ENCODE results near the gene MTX2.
"Not testable (repeated sequence)": the region's sequence is repeated elsewhere in the genome, so short reads cannot be mapped to it uniquely, and the experiment has no call there.

The MTX2 gene

DNA sequence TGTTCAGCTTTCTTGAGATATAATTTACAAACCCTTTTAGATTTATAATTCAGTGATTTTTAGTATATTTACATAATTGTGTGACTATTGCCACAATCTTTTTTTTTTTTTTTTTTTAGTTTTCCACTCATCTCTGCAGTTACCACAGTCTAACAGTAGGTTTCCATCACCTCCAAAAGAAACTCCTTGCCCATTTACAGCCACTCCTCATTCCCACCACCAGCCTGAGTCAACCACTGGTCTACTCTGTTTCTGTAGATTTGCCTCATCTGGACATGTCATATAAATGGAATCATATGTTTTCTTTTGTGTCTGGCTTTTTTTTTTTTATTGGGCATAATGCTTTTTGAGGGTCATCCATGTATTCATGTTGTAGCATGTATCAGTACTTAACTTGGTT lies 16.1 kb downstream of the MTX2 start:
- peak; percentile 4 for DNase-seq (ENCODE audit: low spot score)

DNA sequence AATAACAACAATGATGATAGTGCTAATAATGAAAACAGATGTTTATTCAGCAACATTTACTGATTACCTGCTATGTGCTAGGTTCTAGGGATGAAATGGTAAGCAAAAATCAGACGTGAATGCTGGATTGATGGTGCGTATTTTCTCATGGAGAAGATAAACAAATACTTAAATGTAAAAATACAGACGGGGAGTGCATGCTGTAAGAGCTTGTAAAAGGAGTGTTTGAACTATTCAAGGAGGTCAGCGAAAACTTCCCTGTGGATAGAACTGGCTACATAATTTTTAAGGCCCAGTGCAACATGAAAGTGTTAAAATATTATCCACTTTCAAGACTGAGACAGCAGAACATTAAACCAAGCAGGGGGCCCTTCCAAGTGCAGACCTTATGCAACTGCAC lies 22.1 kb downstream of the MTX2 start:
- no peak for DNase-seq (ENCODE audit: low spot score)

DNA sequence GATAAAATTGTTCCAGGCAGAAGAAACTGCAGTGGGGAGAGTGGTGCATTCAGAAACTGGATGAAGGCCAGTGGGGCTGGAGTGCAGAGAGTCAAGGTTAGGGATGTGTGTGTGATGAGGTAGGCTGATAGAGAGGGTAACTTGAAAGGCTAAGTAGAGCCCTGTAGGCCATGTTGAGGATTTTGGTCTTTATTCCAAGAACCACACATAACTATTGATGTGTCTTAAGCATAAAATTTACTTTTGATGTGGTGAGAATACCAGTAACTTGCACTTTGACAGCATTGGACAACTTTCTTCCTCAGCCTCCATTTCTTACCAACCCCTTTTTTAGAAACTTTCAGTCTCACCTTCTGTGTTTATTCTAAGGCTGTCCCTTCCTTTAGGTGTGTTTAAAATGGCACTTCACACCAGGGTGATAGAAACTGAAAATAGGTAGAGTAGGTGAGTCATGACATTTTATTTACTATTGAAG lies 22.6 kb downstream of the MTX2 start:
- DNase-seq (ENCODE audit: low spot score): no peak

DNA sequence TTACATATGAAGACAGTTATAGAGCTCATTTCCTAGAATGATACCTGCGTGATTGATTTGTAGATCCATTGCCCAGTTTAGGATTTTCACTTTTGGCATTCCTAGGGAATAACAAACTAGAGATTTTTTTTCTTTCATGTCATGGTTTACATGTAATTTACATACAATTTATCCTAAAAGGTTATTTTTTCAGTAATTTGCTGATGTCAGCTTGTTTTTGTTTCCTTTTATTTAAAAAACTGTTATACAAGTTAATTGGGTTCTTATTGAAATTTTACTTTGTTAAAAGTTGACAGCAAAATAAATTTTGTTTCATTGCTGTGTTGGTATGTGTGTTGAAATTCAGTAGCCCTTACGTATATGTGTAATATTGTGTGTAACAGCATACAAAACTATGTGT lies 23.4 kb downstream of the MTX2 start:
- DNase-seq (ENCODE audit: low spot score): no peak

DNA sequence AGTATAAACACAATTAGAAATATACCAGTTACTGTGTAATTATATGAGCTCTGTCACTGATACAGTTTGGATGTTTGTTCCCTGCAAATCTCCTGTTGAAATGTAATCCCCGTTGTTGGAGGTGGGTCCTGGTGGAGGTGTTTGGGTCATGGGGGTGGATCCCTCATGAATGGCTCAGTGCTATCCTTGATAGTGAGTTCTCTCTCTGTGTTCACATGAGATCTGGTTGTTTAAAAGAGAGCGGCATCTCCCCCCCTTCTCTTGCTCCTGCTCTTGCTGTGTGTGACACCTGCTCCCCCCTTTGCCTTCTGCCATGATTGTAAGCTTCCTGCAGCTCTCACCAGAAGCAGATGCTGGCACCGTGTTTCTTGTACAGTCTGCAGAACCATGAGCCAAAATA lies 24.1 kb downstream of the MTX2 start:
- DNase-seq (ENCODE audit: low spot score): no peak

DNA sequence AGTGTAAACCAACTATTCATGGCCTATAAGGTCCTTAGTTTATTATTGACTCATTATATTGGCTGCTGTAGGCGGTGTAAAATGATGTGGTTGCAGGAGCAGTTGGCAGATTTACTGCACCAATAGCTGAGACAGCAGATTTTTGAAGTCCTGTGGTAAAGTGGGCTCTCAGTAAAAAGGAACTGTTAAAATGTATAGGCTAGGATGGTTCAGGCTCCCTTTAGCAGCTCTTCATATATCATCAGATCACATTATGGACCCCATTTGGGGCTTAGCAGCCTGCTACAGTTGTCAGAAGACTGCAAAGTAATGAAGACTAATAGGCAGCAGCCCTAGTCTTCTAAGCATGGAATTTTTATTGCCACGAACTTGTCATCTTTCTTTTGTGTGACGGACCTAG lies 27.8 kb downstream of the MTX2 start:
- no peak for DNase-seq (ENCODE audit: low spot score)

DNA sequence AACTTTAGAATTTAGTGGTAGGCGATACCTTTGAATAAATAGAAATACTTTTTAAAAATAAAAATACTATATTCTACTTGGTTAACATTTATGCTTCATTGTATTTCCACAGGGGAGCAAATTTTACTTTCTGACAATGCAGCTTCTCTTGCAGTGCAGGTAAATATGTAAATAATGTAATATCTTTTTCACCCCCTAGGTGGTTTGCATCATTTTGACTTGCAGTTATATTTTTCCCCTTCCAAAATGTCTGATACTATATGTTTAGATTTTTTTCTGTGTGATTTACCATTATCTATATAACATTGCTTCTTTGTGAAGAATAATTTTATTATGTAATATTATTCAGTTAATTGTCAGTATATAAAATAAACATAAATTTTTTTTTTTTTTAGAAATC lies 28.5 kb downstream of the MTX2 start:
- no peak for DNase-seq (ENCODE audit: low spot score)

DNA sequence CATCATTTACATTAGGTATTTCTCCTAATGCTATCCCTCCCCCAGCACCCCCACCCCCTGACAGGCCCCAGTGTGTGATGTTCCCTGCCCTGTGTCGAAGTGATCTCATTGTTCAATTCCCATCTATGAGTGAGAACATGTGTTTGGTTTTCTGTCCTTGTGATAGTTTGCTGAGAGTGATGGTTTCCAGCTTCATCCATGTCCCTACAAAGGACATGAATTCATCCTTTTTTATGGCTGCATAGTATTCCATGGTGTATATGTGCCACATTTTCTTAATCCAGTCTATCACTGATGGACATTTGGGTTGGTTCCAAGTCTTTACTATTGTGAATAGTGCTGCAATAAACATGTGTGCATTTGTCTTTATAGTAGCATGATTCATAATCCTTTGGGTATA lies 36.8 kb downstream of the MTX2 start:
- DNase-seq (ENCODE audit: low spot score): not testable (repeated sequence)

DNA sequence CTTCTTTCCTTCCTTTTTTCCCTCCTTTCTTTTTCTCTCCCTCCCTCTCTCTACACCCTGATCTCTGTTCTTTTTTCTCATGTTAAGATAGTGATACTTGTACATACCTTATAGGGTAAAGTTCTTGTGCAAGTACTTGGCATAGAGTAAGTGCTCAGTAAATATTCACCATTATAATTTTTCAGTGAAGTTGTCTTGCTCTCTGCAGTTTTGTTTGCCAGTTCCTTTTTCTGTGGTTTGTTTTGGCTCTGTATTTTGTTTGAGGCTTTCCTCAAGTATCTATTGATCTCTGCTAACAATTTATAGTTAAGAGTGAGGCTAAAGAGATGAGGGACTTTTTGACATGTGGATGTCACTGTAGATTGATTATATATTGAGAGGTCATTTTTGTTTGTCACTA lies 48.0 kb downstream of the MTX2 start:
- DNase-seq (ENCODE audit: low spot score): no peak

DNA sequence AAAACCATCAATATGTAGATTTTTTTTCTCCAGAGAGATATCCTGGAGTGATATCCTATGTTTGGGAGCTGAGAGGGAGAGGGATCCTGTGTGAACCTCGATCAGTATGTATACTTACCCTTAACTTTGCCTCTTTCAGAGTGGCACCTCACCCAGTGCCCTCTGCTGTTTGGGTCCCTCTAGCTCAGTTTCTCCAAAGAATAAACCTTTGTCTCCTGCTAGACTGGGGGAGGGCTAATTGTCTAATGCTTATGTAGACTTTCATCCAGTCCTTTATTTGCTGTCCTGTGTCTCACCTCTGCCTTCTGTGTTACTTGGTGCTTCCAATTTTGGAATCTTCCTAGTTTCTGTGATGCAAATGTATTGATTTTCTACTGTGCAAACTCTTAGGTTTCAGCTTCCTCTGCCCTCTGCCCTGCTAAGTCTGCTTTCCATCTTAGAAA lies 48.4 kb downstream of the MTX2 start:
- DNase-seq (ENCODE audit: low spot score): no peak

DNA sequence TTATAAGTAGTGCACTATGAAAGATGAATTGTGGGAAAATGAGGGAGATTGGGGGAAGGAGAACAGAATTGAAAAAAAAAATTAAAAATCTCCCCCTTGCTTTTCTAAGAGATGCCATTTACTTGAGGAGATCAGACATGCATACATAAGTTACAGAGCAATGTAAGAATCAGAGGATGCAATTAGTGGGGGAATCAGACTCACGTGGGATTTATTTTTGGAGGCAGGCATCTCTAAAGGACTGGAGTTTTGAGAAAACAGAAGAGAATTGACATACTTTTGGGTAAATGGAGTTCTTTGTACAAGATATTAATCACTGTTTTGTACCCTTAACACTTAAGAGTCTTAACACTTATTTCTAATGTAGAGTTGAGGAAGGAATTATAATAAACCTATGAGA lies 52.7 kb downstream of the MTX2 start:
- DNase-seq (ENCODE audit: low spot score): no peak

DNA sequence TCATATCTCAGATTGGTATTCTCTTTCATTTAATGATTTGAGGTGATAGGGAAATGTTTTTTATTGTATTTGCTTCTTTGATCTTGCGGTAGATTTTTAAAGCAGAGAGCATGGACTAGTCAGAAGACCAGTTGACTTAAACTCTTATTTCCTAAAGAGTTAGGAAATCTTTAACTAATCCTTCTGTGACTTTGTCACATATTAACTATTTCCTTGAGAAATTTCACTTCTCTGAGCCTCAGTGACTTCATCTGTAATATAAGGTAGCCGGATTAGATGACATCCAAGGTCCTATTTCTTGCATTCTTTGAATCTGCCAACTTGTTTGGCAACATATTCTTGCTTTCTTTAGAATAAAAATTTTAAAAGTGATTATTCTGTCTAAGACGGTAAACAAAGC lies 55.6 kb downstream of the MTX2 start:
- no peak for DNase-seq (ENCODE audit: low spot score)

DNA sequence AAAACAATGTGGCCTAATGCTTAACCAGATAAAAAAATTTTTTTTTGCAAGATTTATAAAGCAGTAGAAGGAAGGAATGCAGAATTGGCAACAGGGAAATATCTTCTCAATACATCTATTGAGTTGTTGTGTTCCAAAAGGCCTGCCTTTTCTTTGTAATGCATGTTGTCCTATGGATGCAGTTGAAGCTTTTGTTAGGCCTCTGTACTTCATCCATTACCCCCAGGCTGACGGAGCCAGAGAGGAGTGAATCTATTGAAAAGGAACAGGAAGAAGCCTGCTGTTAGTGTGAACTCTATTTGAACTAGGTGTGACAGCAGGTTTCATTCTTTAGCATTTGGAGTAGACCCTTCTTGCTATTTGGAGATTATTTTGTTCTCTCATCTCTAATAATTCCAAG lies 56.5 kb downstream of the MTX2 start:
- no peak for DNase-seq (ENCODE audit: low spot score)

DNA sequence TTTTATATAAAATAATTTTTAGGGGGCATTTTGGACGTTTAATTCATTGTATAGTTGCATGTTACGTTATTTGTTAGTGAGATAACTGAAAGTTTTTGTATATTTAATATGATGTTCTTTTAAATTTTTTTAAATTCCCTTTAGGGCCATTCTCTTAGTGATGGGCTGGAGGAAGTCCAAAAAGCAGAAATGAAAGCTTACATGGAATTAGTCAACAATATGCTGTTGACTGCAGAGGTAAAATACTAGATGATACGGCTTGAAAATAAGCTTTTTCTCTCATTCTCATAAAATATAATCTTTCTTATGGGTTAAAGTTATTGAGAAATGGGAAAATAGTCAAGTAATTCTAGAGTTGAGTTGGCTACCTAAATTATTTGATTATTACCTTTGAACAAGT lies 58.9 kb downstream of the MTX2 start:
- DNase-seq (ENCODE audit: low spot score): no peak

DNA sequence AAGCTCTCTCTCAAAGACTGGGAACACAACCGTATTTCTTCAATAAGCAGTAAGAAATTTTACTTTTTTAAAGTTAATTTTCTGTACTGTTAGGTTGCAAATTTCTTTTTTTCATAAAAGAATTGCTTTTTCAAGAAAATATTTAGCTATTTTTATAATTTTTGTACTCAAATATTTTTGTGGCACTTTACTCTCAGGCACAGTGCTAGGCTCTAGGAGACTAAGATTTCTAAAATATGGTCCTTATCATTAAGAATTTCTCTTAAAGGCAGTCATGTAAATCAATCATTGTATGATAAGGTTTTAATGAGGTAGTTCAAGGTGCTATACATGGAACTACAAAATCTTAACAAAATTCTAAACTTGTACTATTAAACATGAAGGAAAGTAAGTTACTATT lies 61.4 kb downstream of the MTX2 start:
- DNase-seq (ENCODE audit: low spot score): no peak

DNA sequence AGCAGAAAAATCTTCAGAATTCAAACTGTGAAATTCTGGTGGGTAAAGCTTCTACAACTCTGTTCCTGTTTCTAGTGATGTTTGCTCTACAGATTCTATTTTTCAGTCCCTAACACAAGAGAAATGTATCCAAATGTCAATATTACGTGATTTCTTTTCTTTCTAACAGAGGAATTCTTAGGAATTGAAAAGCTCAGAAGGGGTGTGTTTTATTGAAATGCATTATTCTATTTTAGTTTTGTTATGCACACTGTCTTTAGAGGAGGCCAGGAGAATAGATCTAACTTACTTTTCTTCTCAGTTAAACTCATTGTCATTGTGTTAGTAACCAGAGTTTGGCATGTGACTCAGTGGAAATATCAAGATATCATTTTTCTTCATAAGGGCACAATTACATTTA lies 62.4 kb downstream of the MTX2 start:
- no peak for DNase-seq (ENCODE audit: low spot score)

DNA sequence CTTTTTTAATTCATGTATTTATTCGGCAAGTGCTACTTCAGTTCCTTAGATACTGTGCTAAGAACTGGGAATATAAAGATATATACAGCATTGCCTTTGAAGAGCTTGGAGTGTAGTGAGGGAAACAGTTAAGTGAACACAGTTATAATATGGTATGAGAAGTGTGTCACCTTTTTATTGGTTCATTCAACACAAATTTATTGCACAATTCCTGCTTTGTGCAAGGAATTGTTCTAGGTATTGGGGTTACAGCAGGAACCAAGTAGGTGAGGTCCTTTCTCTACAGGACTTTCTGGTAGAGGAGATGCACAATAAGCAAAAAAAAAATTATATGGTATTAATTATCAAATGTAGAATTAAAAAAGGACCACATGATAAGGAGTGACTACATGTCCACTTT lies 65.5 kb downstream of the MTX2 start:
- DNase-seq (ENCODE audit: low spot score): no peak

DNA sequence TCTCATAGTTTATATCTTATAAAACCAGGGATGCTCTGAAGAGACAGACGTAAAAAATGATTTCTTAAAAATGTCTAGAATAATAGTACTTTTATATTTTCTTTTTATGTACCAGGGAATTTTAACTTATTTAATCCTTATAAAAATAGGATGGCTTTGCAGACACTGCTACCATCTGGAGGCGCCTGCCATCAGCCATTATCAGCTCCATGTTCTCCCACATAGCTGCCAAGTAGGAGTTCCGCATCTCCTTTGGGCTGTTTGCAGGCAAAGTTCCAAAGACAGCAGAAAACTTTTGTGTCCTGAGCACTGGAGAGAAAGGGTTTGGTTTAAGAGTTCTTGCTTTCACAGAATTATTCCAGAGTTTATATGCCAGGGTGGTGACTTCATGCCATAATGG lies 69.2 kb downstream of the MTX2 start:
- DNase-seq (ENCODE audit: low spot score): no peak

DNA sequence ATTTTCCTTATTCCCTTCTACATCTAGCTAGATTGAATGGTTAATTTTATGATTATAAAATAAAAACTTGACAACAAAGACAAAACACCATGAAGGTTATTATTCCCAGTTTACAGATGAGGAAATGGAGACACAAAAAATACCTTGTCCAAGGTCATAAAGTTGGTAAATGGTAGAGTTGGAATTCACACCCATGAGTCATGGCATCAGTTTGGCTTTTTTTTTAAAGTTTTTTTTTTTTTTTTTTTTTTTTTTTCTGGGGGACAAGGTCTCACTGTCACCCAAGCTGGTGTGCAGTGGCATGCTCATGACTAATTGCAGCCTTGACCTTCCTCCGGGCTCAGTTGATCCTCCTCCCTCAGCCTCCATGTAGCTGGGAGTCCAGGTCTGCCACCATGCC lies 70.0 kb downstream of the MTX2 start:
- DNase-seq (ENCODE audit: low spot score): no peak

DNA sequence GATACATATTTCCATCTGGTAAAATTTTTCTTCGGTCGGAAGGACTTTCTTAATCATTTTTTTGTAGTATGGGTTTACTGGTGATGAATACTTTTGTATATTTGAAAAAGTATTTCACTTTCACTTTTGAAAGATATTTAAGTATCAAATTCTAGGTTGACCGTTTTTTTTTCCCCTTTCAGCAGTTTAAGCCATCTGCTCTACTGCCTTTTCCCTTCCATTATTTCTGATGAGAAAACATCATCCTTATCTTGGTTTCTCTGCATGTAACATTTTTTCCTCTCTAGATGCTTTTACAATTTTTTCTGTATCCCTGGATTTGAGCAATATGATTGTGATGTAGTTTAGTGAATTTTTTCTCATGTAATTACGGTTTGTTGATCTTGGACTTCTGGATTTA lies 87.0 kb downstream of the MTX2 start:
- no peak for DNase-seq (ENCODE audit: low spot score)

DNA sequence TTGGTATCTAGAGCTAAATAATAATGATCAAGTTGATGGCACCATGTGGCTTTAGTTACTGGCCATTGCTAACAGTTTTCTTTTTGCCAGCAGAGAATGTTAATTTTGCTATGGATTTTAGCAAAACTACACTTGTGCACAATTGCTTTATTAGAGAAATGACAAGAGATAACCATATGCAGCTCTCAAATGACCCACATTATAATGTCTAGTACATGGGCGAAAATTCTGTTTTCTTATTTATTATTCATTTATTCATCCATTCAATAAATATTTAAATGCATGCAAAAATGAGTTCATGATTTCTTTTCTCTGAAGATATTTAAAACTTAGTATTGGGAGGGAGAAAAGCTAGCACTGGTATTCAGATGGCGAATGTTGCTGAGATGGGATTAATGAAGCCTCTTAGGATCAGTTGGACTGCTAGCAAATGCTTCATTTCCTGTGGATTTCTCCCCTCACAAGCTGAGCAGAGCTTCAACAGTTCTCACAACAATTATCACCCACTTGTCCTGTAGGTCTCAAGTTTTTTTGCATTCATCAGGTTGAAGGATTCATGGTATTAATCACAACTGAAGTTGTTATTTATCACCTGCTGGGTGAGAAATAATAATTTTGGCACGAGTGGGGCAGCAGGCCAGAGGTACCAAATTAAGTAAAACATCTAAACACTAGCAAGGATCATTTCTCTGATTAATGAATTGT lies 95.2 kb downstream of the MTX2 start:
- no peak for DNase-seq (ENCODE audit: low spot score)

DNA sequence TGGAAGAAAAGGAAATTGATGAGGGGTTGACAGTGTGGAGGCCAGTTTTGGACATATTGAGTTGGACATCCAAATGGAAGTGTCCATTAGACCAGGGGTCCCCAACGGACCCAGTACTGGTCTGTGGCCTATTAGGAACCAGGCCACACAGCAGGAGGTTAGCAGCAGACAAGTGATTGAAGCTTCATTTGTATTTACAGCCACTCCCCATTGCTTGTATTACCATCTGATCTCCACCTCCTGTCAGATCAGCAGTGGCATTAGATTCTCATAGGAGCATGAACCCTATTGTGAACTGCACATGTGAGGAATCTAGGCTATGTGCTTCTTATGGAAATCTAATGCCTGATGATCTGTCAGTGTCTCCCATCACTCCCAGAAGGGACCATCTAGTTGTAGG lies 99.1 kb downstream of the MTX2 start:
- DNase-seq (ENCODE audit: low spot score): no peak

DNA sequence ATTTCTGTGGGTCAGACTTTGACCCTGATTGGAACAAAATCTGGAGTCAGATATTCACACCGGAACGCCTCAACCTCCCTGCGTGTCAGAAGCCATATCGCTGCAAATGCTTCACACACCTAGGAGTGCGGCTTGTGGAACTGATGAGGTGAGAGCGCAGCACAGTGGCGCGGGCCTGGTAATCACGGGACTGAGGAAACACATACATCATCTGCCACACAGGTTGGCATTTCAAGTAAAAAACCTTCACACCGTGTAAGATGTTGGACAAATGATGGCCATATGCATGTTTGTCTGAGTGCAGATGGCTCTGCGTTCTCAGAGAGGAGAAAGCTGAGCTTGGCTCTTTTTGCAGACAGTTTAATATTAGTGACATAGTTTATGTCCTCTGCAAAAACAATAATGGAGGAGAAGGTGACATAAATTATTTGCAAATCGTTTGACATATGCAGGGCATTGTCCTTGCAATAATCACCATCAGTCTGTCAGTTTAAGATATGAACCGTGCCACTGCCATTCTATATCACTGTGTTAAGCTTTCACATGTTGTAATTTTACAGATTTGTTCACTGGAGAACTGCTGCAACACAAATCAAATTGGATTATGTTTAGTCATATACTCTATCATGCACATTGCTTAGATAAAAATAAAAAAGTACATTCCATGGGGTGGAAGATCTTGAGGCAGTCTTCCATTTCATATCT lies 101.4 kb downstream of the MTX2 start:
- no peak for DNase-seq (ENCODE audit: low spot score)

DNA sequence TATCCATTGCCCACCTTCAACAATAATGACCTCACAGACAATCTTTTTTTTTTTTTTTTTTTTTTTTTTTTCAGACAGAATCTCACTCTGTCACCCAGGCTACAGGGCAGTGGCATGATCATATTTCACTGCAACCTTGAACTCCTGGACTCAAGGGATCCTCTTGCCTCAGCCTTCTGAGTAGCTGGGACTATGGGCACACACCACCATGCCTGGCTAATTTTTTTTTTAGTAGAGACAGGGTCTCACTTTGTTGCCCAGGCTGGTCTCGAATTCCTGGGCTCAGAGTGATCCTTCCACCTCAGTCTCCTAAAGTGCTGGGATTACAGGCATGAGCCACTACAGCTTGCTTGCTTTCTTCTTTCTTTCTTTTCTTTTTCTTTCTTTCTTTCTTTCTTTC lies 103.9 kb downstream of the MTX2 start:
- not testable (repeated sequence) for DNase-seq (ENCODE audit: low spot score)
